H1 (cell line): ENCODE results near the gene APOBEC3H. TPM values are rescaled to one million over a fixed set of nuclear protein-coding genes. Genes with fewer than 3 reads are reported as not detected.

Source experiments
- ASH2L ChIP-seq: fragments of 200-600, 300-600 bp; sonication (generic); IDR thresholded peaks from one replicate; pipeline ENCODE4 v1.7.1; 2017; ENCODE audit warnings: low read length
- CBX8 ChIP-seq: fragments of 300-800, 300-1000 bp; sonication (generic); IDR thresholded peaks from 2 replicates; pipeline ENCODE4 v1.7.1; 2016; ENCODE audit warnings: low read depth, low read length, borderline replicate concordance
- CHD1 ChIP-seq: IDR thresholded peaks from 2 replicates; pipeline ENCODE4 v1.6.1; 2012; ENCODE audit warnings: low read depth, low read length, improper control_type of control experiment
- CHD7 ChIP-seq: fragments of 300-600 bp; sonication (generic); IDR thresholded peaks from 2 replicates; pipeline ENCODE4 v1.7.1; 2012; ENCODE audit warnings: low read length, moderate library complexity, mild to moderate bottlenecking, inconsistent platforms; ENCODE audit not compliant: insufficient replicate concordance
- POLR2A ChIP-seq, 2 experiments: IDR thresholded peaks; 1 replicate in 1 of 2; 2 replicates in 1 of 2; pipeline ENCODE4 v1.6.1; 2011; ENCODE audit warnings: low read depth in 2 of 2, low read length in 2 of 2, mild to moderate bottlenecking in 2 of 2; ENCODE audit errors: control extremely low read depth in 1 of 2
- TAF1 ChIP-seq: IDR thresholded peaks from 2 replicates; pipeline ENCODE4 v1.6.1; 2011; ENCODE audit warnings: mild to moderate bottlenecking, low read depth, low read length
- polyA plus RNA-seq, 7 experiments: library from polyadenylated mRNA; depleted of rRNA in 3 of 7; stranded (reverse) in 5 of 7; unstranded in 2 of 7; fragments of >200 nt in 5 of 7; fragments of 200-250 nt in 2 of 7; gene quantifications; 1 replicate in 5 of 7; 2 replicates in 1 of 7; 4 replicates in 1 of 7; pipeline versions ENCODE4 v1.2.1 to v1.2.3, GENCODE V29; 2011 to 2013; ENCODE audit warnings: missing spikeins in 2 of 7, mixed read lengths in 2 of 7
- total RNA-seq: library from RNA; stranded (reverse); fragmentation: NEBNext Ultra II Directional; extraction: Animal tissue kit (Norgen Biotek cat#: 25700); gene quantifications from 2 replicates; pipeline ENCODE4 v1.2.1, GENCODE V29; 2021

Gene APOBEC3H
- total and polyA plus RNA-seq, 2 of the 8 experiments (the other 6 are each of a cell fraction or from before 2014, with no cell fraction given), result 0.47 to 0.56 TPM

GRCh38 chr22:39084666-39085065 lies 12.4 kb upstream of the APOBEC3H start (continued):
- TF ChIP-seq TAF1 (no peak), CHD7 (no peak), CHD1 (no peak), CBX8 (no peak), POLR2A (IDR thresholded peaks at IDR 0.05; ENCODE audit: control extremely low read depth in 1 of 2, low read depth in 2 of 2, low read length in 2 of 2) (no peak), ASH2L (no peak)
